Activated naive CD8-positive, alpha-beta T cell treated with anti-CD3 and anti-CD28 coated beads, Interleukin-2, amount 50 U/mL, for 16 hours (primary cell): ENCODE data around the gene TMEM151B.
A peak's percentile ranks its signal among the peaks of the same experiment; 100 is the strongest.
"Not testable (repeated sequence)": the region's sequence is repeated elsewhere in the genome, so short reads cannot be mapped to it uniquely, and the experiment has no call there.

Source experiments
- DNase-seq: peaks from one replicate; pipeline ENCODE4 v3.0.0-alpha.2; 2020; ENCODE audit warnings: low read depth, low spot score

TMEM151B gene

GRCh38 chr6:44269921-44270525 is at the start of gene TMEM151B:
TSS of gene TMEM151B (plus strand) at chr6:44270450. CDS start at chr6:44270743, 293 bp downstream.
- no peak for DNase-seq

DNA sequence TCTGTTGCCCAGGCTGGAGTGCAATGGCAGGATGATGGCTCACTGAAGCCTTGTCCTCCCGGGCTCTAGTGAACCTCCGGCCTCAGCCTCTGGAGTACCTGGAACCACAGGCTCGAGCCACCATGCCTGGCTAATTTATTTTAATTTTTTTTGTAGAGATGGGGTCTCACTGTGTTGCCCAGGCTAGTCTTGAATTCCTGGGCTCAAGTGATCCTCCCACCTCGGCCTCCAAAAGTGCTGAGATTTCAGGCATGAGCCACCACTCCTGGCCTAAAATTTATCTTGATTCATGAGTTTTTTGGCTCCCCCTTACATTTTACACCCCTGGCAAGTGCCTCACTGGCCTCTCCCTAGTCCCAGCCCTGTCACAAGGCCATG is 49.3 kb upstream of the TMEM151B start:
- no peak for DNase-seq

DNA sequence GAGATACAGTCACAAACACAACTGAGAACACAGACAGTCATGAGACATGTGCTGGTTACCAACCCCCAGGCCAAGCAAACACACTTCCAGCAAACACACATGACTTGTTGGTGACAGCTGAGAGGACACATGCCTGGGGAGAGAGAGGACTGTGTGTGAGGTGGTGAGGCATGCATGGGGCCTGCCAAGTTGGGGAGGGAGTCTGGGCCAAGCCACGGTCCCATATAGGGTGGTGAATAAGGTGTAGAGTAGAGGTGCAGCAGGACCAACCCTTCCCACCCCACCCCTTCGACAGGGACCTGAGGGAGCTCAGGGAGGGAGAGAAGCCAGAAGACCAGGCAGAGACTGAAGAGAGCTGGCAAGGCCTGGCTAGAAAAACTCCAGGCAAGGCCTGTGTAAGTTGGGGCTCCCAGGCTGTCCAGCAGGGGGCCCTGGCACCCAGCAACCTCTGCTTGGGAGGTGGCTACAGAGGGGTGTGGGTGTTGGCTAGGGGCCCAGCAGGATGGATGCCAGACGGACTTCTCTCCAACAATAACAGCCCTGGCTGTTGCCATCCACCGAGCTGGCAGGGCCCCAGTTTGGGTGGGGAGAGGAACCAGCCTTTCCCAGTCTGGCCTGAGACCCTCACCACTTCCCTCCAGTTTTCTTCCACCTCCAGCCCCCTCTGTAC is 48.8 kb upstream of the TMEM151B start:
- peak; percentile 29 for DNase-seq

GRCh38 chr6:44221961-44222335 is 48.3 kb upstream of the TMEM151B start:
- no peak for DNase-seq

GRCh38 chr6:44222486-44223318 is 47.5 kb upstream of the TMEM151B start:
- no peak for DNase-seq

GRCh38 chr6:44223319-44224028 is 46.8 kb upstream of the TMEM151B start, which contains the start of gene SLC29A1:
TSS of gene SLC29A1 (plus strand) at chr6:44223595. CDS start at chr6:44227314, 3,719 bp downstream.
- peak; percentile 66 for DNase-seq

- no peak for DNase-seq
Observed at GRCh38 chr6:44224029-44224964, 46.0 kb upstream of the TMEM151B start.

DNA sequence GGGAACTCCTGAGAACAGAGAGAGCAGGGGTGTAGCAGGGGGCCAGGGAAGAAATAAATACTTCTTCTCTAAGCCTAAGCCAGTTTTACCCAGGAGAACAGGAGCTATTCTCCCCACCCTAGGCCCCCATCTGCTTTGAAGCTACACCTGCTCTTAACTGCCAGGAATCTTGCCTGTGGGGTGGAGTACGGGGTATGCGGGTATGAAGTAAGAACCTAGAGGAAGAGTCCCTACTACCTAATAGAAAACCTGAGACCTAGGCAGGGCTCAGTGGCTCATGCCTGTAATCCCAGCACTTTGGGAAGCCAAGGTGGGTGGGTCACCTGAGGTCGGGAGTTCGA is 45.3 kb upstream of the TMEM151B start:
- DNase-seq: no peak

DNA sequence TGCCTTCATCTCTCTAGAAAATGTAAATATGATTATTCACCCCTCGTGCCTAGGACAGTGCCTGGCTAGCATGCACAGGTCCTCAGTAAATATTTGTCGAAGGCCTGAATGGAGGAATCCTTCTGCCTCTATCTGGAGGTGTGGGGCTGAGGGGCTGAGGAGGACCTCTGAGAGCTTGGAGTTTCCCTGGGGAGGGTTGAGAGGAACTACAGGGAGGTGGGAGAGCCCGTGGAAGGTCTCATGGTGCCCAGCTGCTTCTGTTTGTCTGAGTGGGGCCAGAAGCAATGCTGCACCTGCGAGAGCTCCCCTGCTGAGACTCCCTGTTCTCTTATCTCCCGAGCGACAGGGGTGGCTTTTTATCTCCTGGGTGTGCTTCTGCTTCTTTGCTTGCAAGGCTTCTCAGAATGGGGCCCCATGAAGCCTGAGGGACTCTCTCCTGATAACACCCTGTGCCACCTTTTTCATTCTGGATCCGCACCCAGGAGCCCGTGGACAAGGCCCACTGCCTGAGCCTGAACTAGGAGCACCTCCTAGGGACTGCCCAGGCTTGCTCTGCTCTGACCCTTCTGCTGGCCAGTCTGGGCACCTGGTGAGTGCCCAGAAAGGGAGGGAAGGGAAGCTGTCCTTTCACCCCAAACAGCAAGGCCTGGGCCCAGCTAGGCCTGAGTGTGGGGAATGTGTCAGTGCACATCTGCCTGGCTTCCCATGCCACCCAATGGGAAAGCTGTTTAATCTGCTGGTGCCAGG is 44.5 kb upstream of the TMEM151B start:
- DNase-seq: no peak

GRCh38 chr6:44226368-44227147 is 43.7 kb upstream of the TMEM151B start:
- DNase-seq: no peak

GRCh38 chr6:44227148-44227793 is 43.0 kb upstream of the TMEM151B start:
- no peak for DNase-seq

- no peak for DNase-seq
Observed at GRCh38 chr6:44228031-44228430, 42.2 kb upstream of the TMEM151B start.

GRCh38 chr6:44228433-44228832 is 41.8 kb upstream of the TMEM151B start:
- DNase-seq: no peak

GRCh38 chr6:44228836-44229235 is 41.4 kb upstream of the TMEM151B start:
- no peak for DNase-seq

GRCh38 chr6:44229376-44230033 is 40.7 kb upstream of the TMEM151B start:
- no peak for DNase-seq

DNA sequence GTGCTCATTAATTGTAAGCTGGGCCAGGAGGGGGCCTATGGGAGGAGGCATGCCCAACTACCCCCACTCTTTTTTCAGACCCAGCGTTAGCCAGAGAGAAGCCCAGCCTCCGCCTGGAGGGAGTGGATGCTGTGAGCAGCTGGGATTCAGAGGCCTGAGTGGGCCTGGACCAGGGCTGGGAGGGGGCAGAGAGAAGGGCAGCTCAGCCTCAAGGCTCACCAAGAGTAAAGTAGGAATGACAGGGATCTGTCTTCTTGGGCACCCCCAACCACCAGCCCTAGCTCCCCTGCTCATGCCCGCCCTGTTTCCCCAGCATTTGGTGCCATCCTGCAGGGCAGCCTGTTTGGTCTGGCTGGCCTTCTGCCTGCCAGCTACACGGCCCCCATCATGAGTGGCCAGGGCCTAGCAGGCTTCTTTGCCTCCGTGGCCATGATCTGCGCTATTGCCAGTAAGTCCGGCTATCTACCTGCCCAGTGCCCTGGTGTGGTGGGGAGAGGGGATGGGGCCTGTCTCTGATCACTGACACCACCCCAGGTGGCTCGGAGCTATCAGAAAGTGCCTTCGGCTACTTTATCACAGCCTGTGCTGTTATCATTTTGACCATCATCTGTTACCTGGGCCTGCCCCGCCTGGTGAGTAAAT is 40.1 kb upstream of the TMEM151B start:
- no peak for DNase-seq

GRCh38 chr6:44231426-44231825 is 38.8 kb upstream of the TMEM151B start:
- DNase-seq: not testable (repeated sequence)
